ENCODE results near the gene PPP1R17.

PPP1R17 gene

DNA sequence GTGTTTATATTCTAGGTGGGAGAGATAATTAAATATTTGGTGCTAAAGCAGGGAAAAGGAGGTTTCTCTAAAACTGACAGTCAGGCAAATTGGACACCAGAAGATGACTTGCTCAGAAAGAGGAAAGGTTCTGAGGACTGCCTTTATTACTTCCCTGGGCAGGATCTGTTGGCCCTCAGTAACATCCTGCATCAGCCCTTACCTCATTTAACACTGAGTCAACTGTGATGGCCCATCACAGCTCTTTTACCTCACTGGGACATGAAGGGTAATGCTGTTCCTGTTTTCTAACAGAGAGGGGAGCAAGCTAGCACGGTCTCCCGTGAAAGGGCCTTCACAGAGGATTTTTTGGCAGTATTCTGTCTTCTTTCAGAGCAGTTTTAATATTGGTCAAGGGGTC lies 12.0 kb downstream of the PPP1R17 start:
- no peak overlapping the region for H3K4me3 ChIP-seq (ENCODE audit: low read length)
- no peak for DNase-seq (ENCODE audit: low read depth)
- TF ChIP-seq, protein P1, sequence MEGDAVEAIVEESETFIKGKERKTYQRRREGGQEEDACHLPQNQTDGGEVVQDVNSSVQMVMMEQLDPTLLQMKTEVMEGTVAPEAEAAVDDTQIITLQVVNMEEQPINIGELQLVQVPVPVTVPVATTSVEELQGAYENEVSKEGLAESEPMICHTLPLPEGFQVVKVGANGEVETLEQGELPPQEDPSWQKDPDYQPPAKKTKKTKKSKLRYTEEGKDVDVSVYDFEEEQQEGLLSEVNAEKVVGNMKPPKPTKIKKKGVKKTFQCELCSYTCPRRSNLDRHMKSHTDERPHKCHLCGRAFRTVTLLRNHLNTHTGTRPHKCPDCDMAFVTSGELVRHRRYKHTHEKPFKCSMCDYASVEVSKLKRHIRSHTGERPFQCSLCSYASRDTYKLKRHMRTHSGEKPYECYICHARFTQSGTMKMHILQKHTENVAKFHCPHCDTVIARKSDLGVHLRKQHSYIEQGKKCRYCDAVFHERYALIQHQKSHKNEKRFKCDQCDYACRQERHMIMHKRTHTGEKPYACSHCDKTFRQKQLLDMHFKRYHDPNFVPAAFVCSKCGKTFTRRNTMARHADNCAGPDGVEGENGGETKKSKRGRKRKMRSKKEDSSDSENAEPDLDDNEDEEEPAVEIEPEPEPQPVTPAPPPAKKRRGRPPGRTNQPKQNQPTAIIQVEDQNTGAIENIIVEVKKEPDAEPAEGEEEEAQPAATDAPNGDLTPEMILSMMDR (conservative IDR thresholded peaks at IDR 0.05; ENCODE audit: low read length): no peak

DNA sequence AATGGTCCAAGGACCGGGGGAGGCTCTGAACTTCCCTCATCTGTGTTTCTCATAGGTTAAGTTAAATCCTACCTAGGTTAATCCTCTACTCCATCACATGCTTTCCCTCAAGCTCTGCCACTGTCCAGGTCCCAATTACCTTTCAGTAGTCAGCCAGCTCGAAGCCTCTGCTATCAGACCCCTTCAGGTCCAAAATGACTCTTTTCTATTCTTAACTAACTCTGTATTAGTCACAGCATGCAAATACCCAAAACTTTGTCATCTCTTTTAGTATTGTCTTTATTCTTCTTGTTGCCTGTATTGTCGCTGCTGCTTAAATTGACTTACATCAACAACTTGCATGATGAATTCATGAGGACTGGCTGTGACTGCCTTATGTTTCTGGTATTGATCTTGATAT lies 15.3 kb downstream of the PPP1R17 start:
- TF ChIP-seq, protein P1 (conservative IDR thresholded peaks at IDR 0.05; ENCODE audit: low read length): no peak
- no peak overlapping the region for H3K4me3 ChIP-seq (ENCODE audit: low read length)
- DNase-seq (ENCODE audit: low read depth): no peak

DNA sequence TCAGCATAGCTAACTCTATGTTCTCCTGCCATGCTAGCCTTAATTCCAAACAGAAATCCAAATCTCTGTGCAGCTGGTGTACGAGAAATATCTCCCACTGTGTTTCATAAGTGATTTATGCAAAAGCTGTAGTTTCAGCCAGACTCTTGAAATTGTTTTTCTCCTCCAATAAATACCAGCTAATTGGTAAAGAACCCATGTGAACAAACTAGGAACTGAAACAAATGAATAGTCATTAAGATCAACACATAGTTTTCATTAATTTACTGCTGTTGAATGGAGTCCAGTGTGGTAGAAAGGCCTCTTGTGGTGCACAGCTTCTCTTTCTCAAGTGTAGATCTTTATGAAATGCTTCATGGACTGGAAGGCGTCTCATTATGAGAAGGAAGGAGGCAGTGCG lies 18.4 kb downstream of the PPP1R17 start:
- DNase-seq (ENCODE audit: low read depth): no peak
- no peak overlapping the region for H3K4me3 ChIP-seq (ENCODE audit: low read length)
- TF ChIP-seq, protein P1 (conservative IDR thresholded peaks at IDR 0.05; ENCODE audit: low read length): no peak

DNA sequence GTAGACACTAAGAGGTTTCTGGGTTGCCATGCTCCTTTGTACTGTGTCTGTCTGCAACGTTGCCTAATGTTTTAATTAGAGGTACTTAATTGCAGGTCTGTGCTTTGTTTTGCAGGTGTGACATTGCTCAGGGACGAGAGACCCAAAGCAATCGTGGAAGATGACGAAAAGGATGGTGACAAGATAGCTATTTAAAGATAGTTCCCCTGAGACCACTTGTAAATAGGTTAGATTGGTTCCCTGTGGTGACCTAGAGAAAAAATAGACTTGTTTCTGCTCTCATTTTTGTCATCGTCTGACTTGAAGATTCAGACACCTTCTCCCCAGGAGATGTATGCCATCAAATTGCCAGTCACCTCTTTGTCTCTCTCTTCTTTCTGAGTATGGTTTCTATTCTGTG lies 20.1 kb downstream of the PPP1R17 start:
- DNase-seq (ENCODE audit: low read depth): no peak

DNA sequence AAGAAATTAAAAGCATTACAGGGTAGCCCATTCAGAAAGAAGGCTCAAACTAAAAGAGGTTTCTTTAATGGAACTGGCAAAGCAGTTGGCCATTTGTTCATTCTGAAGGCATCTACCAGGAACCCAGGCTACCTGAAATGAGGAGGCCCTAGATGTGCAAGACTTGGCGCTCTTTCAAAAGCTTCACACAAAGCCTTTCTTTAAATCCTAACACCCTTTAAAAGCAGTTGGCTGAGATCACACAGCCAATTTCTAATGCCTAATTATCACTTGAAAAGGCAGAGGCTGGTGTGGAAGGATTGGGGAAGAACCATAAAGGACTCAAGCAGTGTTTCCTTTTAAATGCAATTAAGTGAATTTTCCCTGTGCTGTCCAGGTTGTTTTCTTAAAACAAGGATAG lies 23.2 kb downstream of the PPP1R17 start:
- TF ChIP-seq, protein P1 (conservative IDR thresholded peaks at IDR 0.05; ENCODE audit: low read length): no peak
- no peak for DNase-seq (ENCODE audit: low read depth)
- H3K4me3 ChIP-seq (ENCODE audit: low read length): no peak overlapping the region

More for the DNA sequence above, 20.1 kb downstream of the PPP1R17 start:
- TF ChIP-seq, protein P1 (conservative IDR thresholded peaks at IDR 0.05; ENCODE audit: low read length): no peak
- H3K4me3 ChIP-seq (ENCODE audit: low read length): no peak overlapping the region

DNA sequence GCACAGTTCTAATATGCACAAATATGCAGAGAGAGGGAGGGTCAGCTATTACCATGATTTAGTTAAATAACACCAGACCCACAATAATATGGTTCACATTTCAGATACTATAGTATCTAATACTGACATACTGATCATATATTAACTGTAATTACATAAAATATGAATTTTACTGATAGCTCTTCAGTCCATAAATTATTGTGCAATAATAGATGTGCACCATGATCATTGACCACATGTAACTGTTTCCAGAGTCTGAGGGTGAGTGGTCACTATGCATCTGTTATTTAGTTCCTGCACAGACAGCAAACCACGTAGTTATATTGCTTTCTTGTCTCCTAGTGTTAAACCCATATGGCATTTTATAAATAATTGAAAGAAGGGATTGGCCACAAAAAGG lies 29.3 kb downstream of the PPP1R17 start:
- DNase-seq (ENCODE audit: low read depth): no peak
- TF ChIP-seq, protein P1 (conservative IDR thresholded peaks at IDR 0.05; ENCODE audit: low read length): no peak

DNA sequence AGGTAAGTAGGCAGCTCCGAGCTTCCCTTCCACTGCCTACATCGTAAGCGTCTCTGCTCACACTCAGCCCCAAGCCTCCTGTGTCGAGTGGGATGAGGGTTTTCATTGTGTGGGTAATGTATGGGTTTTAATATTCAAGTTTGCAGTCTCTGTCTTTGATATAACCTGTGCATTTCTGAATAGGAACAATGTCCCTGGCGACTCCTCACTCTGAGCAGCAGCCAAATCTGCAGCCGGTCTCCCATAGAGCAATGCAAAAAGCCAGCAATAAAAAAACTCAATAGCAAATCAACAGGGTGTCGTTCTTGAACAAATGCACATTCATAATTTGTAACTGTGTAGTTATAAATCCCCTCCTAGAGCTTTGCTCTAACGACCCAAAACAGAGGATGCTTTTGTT lies 33.4 kb downstream of the PPP1R17 start:
- no peak for DNase-seq (ENCODE audit: low read depth)
- TF ChIP-seq, protein P1 (conservative IDR thresholded peaks at IDR 0.05; ENCODE audit: low read length): no peak
- no peak overlapping the region for H3K4me3 ChIP-seq (ENCODE audit: low read length)

More for the DNA sequence above, 29.3 kb downstream of the PPP1R17 start:
- no peak overlapping the region for H3K4me3 ChIP-seq (ENCODE audit: low read length)
